Esophagus squamous epithelium (tissue), 4 donors: ENCODE results near the gene PVALEF.

Source experiments
- POLR2A ChIP-seq, 4 donors: fragments of 450-650 bp; IDR thresholded peaks; one replicate each; pipeline ENCODE4 v1.6.1; 2017; ENCODE audit warnings: antibody characterized with exemption in 4 of 4, mild to moderate bottlenecking in 4 of 4, moderate library complexity in 3 of 4
- TF ChIP-seq, protein P1 (sequence below), 6 experiments: fragments of 450-650 bp in 4 of 6; fragments of 200-600 bp in 2 of 6; sonication (generic) in 2 of 6; IDR thresholded peaks; one replicate each; pipeline ENCODE4 v1.5.1; 2016 to 2019; ENCODE audit warnings: antibody characterized with exemption in 6 of 6, mild to moderate bottlenecking in 4 of 6, moderate library complexity in 4 of 6

DNA sequence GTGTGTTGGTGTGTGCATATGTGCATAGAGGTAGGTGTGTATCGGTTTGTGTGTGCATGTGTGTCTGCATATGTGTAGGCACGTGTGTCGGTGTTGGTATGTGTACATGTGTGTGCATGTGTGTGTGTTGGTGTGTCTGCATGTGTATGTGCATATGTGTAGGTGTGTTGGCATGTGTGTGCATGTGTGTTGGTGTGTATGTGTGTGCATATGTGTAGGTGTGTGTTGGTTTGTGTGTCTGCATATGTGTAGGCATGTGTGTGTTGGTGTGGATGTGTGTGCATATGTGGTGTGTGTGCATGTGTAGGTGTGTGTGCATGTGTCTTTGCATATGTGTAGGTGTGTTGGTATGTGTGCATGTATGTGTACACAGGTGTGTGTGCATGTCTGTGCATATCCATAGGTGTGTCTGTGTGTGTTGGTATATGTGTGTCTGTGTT lies 4.6 kb downstream of the PVALEF start:
- no peak for TF ChIP-seq POLR2A (IDR thresholded peaks at IDR 0.05)
- TF ChIP-seq, protein P1, sequence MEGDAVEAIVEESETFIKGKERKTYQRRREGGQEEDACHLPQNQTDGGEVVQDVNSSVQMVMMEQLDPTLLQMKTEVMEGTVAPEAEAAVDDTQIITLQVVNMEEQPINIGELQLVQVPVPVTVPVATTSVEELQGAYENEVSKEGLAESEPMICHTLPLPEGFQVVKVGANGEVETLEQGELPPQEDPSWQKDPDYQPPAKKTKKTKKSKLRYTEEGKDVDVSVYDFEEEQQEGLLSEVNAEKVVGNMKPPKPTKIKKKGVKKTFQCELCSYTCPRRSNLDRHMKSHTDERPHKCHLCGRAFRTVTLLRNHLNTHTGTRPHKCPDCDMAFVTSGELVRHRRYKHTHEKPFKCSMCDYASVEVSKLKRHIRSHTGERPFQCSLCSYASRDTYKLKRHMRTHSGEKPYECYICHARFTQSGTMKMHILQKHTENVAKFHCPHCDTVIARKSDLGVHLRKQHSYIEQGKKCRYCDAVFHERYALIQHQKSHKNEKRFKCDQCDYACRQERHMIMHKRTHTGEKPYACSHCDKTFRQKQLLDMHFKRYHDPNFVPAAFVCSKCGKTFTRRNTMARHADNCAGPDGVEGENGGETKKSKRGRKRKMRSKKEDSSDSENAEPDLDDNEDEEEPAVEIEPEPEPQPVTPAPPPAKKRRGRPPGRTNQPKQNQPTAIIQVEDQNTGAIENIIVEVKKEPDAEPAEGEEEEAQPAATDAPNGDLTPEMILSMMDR (IDR thresholded peaks at IDR 0.05): no peak
